ENCODE results near the gene ERI3.

ERI3 gene

DNA sequence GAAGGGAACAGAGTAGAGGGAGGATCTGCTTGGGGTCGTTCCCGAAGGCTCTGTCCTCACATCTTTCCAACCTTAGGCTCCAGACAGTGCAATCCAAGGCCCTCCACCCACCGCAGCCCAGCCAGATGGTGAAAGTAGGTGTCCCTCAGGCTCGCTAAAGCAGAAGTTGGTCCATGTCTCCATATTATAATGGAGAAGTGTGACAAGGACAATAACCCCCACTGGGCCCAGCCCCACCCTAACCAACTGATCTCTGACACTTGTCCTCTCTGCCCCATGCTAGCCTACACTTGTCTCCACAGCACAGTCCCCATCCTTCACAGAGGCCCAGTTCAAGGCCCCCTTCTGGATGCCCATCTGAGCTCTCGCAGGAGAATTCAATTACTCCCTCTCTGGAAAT lies 93.1 kb downstream of the ERI3 start:
- Mint-ChIP-seq H3K27ac (no peak overlapping the region), H3K4me1 (ENCODE audit: low read depth) (peaks cover 6% of the 10 kb centered on the region), H3K27me3 (ENCODE audit: low read depth) (no peaks in the 10 kb centered on the region), H3K9me3 (no peaks in the 10 kb centered on the region), H3K36me3 (ENCODE audit: low read depth) (no peaks in the 10 kb centered on the region), H3K4me3 (no peak overlapping the region)
- DNase-seq (ENCODE audit: low spot score): no peak

DNA sequence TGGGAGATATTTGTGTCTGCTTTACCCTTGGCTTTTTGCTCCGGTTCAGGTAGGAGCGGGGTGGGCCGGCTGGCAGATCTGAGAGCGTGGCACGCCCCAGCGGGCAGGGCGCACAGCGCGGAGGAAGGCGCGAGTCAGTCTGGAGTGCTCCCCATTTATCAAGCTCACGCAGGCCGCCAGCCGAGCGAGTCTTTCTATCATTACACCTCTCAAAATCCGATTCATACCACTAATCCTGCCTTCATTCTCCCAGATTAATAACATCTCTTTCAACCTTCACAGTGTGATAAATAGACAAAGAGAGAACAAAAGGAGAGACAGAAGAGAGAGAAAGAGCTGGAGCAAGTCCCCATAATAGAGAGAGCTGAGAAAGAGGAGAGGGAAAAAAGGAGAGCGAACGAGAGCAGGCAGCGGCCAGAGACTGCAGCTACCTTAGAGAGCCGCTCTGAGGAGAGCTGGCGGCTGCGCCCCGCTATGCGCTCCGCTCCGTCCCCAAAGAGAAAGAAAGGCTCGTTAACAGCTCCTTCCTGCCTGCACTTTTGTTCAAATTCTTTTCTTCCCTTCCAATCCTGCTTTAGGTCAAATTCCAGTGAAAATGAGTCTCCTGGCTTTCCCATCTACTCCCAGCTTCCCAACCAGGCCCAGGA lies 93.8 kb downstream of the ERI3 start:
- H3K9me3 Mint-ChIP-seq: no peaks in the 10 kb centered on the region
- no peaks in the 10 kb centered on the region for H3K27me3 Mint-ChIP-seq (ENCODE audit: low read depth)
- H3K4me3 Mint-ChIP-seq: no peak overlapping the region
- H3K27ac Mint-ChIP-seq: no peak overlapping the region
- DNase-seq (ENCODE audit: low spot score): no peak
- H3K4me1 Mint-ChIP-seq (ENCODE audit: low read depth): peaks cover 6% of the 10 kb centered on the region
- H3K36me3 Mint-ChIP-seq (ENCODE audit: low read depth): no peaks in the 10 kb centered on the region

DNA sequence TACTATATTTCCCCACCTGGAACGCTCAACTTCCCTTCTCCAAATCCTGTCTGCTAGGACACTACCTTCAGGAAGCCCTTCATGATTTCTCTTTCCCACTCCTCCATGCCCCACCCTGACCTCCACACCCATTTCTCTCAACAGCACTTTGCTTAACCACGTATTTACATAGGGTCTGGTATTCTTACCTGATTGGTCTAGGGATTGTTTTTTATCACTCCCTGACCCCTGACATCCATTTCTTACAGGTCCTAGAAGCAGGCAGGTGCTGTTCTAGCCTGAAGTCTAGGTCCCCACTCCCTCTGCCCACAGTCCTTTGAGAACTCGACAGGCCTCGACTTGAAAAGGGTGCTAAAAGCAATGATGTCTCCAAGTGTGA lies 94.3 kb downstream of the ERI3 start:
- H3K4me3 Mint-ChIP-seq: no peak overlapping the region
- no peaks in the 10 kb centered on the region for H3K36me3 Mint-ChIP-seq (ENCODE audit: low read depth)
- no peaks in the 10 kb centered on the region for H3K9me3 Mint-ChIP-seq
- no peak overlapping the region for H3K27ac Mint-ChIP-seq
- peaks cover 6% of the 10 kb centered on the region for H3K4me1 Mint-ChIP-seq (ENCODE audit: low read depth)
- DNase-seq (ENCODE audit: low spot score): no peak
- no peaks in the 10 kb centered on the region for H3K27me3 Mint-ChIP-seq (ENCODE audit: low read depth)

DNA sequence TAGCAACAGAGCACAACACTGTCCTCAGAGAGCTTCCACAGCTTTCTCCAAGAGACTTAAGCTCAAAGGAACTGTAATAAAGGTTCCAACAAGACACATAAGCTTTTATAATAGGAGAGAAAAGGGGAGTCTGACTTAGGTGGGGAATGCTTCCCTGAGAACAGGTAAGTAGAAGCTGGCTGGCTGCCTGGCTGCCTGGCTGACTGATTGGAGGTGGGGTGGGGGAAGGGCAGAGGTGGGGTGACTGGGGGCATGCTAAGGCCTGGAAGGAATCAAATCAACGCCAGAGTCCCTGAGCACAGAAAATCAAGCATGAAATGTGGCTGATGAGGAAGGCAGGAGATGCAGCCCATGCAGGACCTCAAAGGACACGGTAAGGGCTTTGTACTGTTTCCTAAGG lies 96.0 kb downstream of the ERI3 start:
- DNase-seq (ENCODE audit: low spot score): no peak
- H3K27me3 Mint-ChIP-seq (ENCODE audit: low read depth): no peaks in the 10 kb centered on the region
- H3K4me3 Mint-ChIP-seq: no peak overlapping the region
- no peaks in the 10 kb centered on the region for H3K9me3 Mint-ChIP-seq
- peaks cover 6% of the 10 kb centered on the region for H3K4me1 Mint-ChIP-seq (ENCODE audit: low read depth)
- H3K27ac Mint-ChIP-seq: no peak overlapping the region
- no peaks in the 10 kb centered on the region for H3K36me3 Mint-ChIP-seq (ENCODE audit: low read depth)

DNA sequence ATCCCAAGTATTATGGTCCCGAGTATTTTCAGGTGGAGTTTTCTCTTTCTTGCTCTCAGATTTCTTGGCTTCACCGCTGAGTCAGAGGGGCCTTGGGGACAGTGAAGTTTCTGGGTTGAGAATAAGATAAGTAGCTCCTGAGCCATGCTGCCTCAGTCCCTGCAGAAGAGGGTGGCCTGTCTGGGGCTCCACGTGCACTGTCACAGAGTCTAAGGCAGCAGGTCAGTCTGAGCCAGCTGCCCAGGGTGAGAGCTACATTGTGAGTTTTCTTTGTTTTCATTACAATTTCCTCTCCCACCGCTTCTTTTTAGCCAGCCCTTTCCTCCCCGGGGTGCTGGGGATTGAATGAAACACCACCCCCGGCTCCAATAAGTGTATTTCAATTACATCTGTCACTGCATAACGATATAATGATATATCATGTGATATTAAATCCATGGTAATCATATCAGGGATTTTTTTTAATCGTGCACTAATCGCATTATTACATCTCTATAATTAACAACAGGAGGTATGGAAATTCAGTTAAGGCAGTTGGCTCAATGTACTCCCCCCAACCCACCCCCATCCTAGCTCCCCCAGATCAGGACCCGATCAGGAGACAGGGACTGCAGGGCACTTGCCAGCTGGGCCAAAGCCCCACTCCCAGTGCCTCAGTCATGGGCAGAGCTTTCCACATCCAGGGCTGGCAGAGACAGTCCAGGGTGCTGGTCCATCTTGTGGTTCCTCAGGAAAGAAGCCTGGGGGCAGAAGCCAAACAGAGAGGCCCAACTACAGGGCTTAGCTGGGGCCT lies 98.1 kb downstream of the ERI3 start:
- no peak for DNase-seq (ENCODE audit: low spot score)
- no peaks in the 10 kb centered on the region for H3K9me3 Mint-ChIP-seq
- H3K27ac Mint-ChIP-seq: no peak overlapping the region
- H3K4me3 Mint-ChIP-seq: no peak overlapping the region
- H3K36me3 Mint-ChIP-seq (ENCODE audit: low read depth): no peaks in the 10 kb centered on the region
- no peaks in the 10 kb centered on the region for H3K27me3 Mint-ChIP-seq (ENCODE audit: low read depth)
- H3K4me1 Mint-ChIP-seq (ENCODE audit: low read depth): peaks cover 3% of the 10 kb centered on the region

DNA sequence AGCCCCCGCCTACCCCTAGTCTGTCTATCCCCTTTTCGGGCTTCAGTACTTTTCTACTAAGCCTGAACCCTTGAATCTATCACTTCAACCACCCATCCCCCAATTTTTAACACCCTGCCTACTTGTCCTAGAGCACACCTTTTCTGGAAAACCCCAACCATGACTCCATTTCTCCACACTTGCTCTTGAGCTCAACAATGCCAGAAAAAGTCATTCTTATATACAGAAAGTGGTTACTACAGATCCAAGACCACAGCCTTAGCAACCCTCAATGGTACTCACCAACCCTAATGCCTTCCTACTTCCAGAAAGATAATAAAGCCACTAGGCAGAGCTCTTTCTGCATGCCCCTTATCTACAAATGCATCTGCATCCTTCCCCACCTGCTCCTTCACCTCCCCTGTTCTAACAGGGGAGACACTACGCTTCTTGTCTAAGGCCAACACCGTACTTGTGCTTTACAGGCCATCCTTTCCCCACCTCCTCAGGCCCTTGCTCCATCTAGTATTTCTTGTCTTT lies 100.6 kb downstream of the ERI3 start:
- no peaks in the 10 kb centered on the region for H3K36me3 Mint-ChIP-seq (ENCODE audit: low read depth)
- no peaks in the 10 kb centered on the region for H3K9me3 Mint-ChIP-seq
- H3K4me1 Mint-ChIP-seq (ENCODE audit: low read depth): no peaks in the 10 kb centered on the region
- no peak overlapping the region for H3K27ac Mint-ChIP-seq
- no peaks in the 10 kb centered on the region for H3K27me3 Mint-ChIP-seq (ENCODE audit: low read depth)
- no peak overlapping the region for H3K4me3 Mint-ChIP-seq
- DNase-seq (ENCODE audit: low spot score): peak; percentile 8

DNA sequence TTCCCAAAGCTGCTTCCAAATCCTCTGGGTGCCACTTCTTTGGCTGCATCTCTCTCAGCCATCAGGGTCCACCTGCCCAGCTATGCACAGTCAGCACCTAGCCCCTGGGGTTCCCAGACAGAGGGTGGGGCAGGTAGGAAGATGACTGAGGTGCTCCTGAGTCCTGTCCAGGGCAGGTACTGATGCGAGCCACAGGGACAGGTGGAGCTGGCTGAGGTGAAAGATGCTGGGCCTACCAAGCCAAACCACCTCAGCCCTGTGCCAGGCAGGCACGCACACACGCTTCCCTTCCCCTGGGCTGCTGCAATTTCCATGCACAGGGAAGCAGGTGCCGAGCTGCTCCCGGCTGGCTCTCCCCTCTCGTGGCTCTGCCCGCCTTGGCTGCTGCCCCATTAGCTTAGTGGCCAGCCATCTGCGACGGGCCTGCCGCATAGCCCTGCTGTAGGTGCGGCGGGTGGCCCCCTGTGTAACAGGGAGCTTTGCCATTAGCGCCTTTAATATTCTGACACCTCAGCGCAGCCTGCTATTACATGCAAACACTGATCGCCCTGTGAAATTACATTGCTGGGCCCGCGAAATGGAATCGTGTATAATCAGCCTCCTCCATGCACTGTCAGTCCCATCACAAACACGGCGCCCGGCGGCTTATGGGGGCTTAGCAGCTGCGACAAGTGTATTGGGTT lies 102.9 kb downstream of the ERI3 start:
- Mint-ChIP-seq H3K27me3 (ENCODE audit: low read depth) (no peaks in the 10 kb centered on the region), H3K36me3 (ENCODE audit: low read depth) (no peaks in the 10 kb centered on the region), H3K27ac (no peak overlapping the region), H3K9me3 (no peaks in the 10 kb centered on the region), H3K4me1 (ENCODE audit: low read depth) (no peaks in the 10 kb centered on the region), H3K4me3 (no peak overlapping the region)
- DNase-seq (ENCODE audit: low spot score): no peak

DNA sequence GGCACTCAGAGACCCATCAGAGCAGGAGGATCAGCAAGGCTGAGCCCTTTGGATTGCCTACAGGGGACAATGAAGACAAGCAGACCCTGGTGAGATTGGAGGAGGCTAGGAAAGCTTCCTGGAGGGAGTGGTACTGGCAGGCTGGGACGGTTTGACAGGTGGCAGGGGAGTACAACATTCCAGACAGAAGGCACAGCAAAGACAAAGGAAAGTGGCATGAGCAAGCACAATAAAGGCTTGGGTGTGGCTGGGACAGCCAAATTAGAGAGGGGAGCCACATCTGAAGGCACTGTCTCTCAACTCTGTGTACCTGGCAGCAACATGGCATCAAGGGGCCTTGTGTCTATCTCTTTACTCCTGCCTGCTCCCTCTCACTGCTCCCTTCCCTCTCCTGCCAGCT lies 103.6 kb downstream of the ERI3 start:
- Mint-ChIP-seq H3K4me3 (no peak overlapping the region), H3K36me3 (ENCODE audit: low read depth) (no peaks in the 10 kb centered on the region), H3K27ac (no peak overlapping the region), H3K27me3 (ENCODE audit: low read depth) (no peaks in the 10 kb centered on the region), H3K9me3 (no peaks in the 10 kb centered on the region), H3K4me1 (ENCODE audit: low read depth) (no peaks in the 10 kb centered on the region)
- no peak for DNase-seq (ENCODE audit: low spot score)

DNA sequence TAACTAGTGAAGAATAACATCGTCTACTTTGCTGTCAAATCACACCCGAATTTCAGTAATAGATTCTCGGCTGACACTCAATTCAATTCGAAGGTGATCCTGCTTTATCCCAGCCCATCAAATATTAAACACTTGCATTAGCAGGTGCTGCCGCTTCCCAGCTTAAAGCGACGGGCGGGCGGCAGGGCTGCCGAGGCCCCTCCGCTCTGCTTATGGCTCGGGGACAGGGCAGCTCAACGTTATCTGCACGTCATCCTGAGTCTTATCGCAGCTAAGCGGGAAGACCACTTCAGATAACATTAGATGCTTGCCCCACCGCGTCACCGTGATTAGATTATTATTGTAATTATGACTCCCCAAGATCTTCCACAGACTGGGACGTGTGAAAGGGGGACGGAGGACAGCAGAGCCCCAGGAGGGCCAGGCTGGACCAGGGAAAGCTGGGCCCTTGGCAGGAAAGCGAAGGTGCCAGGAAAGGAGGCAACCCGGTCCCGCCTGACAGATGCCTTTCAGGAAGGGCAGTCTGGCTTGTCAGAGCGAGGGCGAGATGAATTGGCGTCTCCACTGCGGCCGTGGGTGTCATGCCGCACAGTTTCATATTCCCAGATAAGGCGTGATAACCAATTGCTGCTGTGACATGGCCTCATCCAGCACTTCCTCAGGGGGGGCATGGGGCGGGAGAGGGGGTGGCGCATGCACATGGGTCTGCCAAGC lies 104.8 kb downstream of the ERI3 start:
- no peaks in the 10 kb centered on the region for H3K9me3 Mint-ChIP-seq

DNA sequence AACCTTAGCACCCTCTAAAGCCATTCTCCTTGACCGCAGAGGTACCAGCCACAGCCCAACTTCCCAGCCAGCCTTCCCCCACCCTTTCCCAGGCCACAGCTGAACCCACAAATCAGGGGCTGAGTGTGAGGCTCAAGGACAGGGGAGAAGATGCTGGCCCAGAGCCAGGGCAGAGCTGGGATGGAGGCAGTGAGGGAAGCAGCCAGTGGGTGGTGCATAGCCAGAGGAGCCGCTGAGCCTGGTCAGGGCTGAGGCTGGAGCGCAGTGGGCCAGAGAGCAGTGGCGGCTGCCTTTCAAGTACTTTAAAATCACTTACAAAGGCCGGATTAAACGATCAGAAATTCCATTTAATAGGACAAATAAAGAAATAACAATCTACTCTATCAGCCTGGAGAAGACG lies 105.5 kb downstream of the ERI3 start:
- Mint-ChIP-seq H3K4me1 (ENCODE audit: low read depth) (no peaks in the 10 kb centered on the region), H3K27me3 (ENCODE audit: low read depth) (no peaks in the 10 kb centered on the region), H3K4me3 (no peak overlapping the region), H3K36me3 (ENCODE audit: low read depth) (no peaks in the 10 kb centered on the region), H3K9me3 (no peaks in the 10 kb centered on the region), H3K27ac (no peak overlapping the region)
- DNase-seq (ENCODE audit: low spot score): no peak

More for the DNA sequence above, 104.8 kb downstream of the ERI3 start:
- no peak overlapping the region for H3K27ac Mint-ChIP-seq
- no peak for DNase-seq (ENCODE audit: low spot score)
- no peaks in the 10 kb centered on the region for H3K36me3 Mint-ChIP-seq (ENCODE audit: low read depth)
- H3K27me3 Mint-ChIP-seq (ENCODE audit: low read depth): no peaks in the 10 kb centered on the region
- H3K4me1 Mint-ChIP-seq (ENCODE audit: low read depth): no peaks in the 10 kb centered on the region
- no peak overlapping the region for H3K4me3 Mint-ChIP-seq

DNA sequence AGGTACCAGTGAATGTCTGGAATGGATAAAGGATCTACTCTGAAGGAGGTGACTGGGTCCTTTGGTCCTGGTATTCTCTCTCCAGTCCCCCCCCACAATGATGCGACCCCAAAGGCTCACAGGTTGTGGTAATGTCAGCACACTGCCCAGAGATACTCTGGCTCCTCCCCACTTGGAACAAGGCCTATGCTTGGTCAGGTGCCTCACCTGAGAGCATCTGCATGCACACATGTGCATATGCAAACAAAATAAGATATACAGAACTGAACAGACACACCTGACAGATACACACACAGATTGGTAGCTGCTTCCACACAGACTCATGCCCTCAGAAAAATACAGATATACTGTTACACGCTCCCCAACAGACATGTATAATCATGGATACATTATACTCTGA lies 108.3 kb downstream of the ERI3 start:
- H3K27me3 Mint-ChIP-seq (ENCODE audit: low read depth): no peaks in the 10 kb centered on the region
- H3K9me3 Mint-ChIP-seq: no peaks in the 10 kb centered on the region
- no peak for DNase-seq (ENCODE audit: low spot score)
- no peak overlapping the region for H3K4me3 Mint-ChIP-seq
- H3K27ac Mint-ChIP-seq: no peak overlapping the region
- H3K36me3 Mint-ChIP-seq (ENCODE audit: low read depth): no peaks in the 10 kb centered on the region
- H3K4me1 Mint-ChIP-seq (ENCODE audit: low read depth): no peaks in the 10 kb centered on the region

DNA sequence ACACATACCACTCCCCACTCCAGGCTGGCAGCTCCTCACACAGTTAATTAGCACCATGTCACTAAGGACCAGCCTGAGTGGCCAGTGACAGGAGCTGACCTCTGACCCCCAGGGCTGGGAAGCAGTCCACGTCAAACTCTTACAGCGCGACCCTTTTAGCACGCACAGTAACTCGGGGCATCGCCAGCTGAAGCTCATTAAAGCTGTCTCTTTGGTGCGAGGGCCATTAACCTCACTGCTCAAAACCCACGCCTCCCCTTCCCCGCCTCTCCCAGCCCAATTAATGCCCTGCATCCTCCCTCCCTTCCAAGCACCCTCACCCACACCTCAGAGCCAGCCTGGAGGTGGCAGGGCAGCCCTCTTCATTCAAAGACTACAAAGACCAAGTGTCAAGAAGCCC lies 110.1 kb downstream of the ERI3 start:
- H3K9me3 Mint-ChIP-seq: no peaks in the 10 kb centered on the region
- no peaks in the 10 kb centered on the region for H3K4me1 Mint-ChIP-seq (ENCODE audit: low read depth)
- DNase-seq (ENCODE audit: low spot score): no peak
- H3K36me3 Mint-ChIP-seq (ENCODE audit: low read depth): no peaks in the 10 kb centered on the region
- H3K4me3 Mint-ChIP-seq: no peak overlapping the region
- H3K27me3 Mint-ChIP-seq (ENCODE audit: low read depth): no peaks in the 10 kb centered on the region
- no peak overlapping the region for H3K27ac Mint-ChIP-seq

DNA sequence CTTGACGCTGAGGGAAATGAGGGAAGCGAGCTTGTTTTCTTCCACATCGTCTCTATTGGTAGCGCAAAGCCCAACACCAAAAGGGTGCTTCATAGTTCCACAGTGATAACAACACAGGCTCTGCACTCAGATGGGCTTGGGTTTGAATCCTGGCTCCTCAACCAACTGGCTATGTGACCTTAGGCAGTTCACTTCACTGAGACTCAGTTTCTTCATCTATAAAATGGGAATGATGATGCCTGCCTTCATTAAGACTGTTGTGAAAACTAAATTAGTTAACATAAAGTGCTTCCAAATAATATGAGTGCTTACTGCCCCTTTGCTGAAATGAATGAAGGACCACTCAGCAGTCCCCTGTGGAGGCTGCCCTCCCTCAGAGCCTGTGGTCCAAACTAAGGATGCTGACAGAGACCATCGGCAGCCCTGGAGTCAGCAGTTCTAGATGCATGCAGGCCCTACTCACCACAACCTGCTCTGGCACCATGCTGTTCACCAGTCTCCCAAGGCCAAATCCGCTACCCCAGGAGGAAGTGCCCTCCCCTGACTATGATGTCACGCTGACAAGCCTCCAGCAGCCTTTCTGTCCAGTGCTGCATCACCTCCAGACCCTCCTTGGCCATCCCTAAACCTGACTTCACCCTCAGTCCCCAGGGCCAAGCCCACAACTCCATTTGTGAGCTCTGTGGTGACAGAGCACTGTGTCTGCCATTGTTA lies 111.1 kb downstream of the ERI3 start:
- Mint-ChIP-seq H3K27ac (no peak overlapping the region), H3K27me3 (ENCODE audit: low read depth) (no peaks in the 10 kb centered on the region), H3K9me3 (no peaks in the 10 kb centered on the region), H3K36me3 (ENCODE audit: low read depth) (no peaks in the 10 kb centered on the region), H3K4me3 (no peak overlapping the region), H3K4me1 (ENCODE audit: low read depth) (no peaks in the 10 kb centered on the region)
- DNase-seq (ENCODE audit: low spot score): no peak

Data from T-helper 2 cell treated with Interferon-gamma antibody and Interleukin-4, amounts not matched to agents 5 μg/mL and 100 μg/mL, for 36 hours (primary cell).